HG02938 (cell line): ENCODE results near the gene PLSCR5.

Experiments used
- ATAC-seq: cut with Tn5 transposase; IDR thresholded peaks from one replicate; pipeline ENCODE4 v1.9.1; 2021; ENCODE audit warnings: mild to moderate bottlenecking, moderate library complexity; ENCODE audit not compliant: unreplicated experiment

Gene PLSCR5

DNA sequence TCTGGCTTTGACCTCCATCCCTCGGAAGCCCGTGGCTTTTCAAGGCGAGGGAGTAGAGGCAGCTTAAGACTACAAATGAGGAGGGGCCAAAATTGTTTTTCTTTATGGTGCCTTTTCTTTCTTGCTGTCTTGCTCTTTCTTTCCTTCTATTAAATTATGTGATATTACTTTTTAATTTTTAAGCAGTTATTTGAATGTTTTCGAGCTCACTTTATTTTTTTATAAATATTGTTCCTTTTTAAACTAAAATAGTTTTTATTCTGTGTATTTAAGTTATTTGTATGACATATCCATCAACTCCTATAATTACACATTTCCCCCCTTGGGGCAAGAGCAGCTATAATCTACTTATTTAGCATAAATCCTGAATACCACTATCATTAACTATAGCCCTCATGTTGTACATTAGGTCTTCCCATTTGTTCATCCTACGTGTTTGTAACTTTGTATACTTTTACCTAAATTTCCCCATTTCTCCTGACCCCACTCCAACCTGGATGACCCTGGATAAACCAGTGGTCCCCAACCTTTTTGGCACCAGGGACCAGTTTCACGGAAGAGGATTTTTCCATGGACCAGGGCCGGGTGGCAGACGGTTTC lies 60.1 kb downstream of the PLSCR5 start:
- peak; percentile 12 for ATAC-seq

DNA sequence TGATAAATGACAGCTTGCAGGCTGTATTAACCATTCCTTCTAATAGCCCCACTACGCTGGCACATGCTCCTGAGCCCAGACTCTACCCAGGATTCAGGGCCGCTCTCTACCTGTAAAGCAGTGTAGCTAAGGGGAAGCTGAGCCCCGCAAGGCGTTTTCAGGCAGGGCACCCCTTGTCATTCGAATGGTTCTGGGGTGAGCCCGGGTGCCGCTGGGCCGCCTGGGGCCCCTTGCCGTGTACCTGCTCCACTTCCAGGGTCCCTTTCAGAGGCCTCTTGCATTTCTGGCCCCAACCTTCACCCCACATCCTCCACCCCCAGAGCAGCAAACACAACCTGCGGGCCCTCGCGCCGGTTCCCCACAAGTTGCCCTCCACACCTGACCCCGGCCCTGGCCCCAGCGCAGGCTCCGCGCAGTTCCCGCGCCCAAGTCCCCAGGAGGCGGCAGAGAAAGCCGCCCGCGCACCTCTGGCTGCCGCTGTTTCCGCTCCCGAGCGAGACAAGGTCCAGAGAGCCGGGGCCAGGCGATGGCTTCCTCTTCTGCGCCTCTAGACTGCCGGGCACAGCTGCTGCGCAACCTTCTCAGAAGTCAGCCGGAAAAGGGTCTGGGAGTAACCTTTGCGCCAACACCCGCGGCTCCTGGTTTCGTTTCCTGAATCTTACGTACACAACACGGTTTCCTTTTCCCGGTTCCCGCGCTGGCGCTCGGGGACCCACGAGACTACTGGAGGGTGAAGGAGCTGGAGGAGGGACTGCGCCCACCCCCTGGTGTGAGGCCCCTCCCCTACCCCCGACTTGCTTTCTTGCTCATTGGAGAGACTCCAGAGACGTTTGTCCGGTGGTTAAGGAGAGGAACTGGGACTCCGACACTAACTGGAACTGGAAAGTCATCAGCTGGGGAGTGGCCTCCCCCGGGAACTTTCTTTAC lies 60.9 kb downstream of the PLSCR5 start, which contains the start of gene PLSCR1:
PLSCR1 (minus strand) TSS at position 606 of the 927 bp plus-strand sequence. CDS start 8,055 bp downstream, outside the sequence.
- ATAC-seq, result peak; percentile 88

DNA sequence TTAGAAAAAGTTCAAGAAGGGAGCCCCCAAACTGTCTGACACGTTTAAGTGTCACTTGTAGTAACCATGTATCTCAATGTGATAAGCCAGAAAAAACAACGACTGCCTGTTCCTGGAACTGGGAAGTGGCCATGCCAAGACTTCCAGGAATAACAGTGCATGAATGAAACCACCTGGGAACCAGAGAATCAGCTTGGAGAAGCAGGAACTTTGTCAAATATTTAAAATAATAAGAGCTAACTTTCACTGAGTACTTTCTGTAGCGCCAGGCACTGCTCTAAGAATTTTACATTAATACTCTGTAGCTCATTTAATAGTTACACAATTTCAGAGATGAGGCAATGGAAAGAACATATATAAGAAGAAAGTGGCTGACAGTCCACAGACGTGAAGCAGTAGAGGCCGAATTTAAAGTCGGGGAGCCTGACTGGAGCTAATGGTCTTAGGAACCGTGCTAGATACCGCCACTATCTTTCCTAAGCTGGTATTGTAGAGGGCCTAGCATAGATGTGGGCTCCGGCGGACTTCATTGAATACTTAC lies 61.6 kb downstream of the PLSCR5 start:
- peak; percentile 13 for ATAC-seq

DNA sequence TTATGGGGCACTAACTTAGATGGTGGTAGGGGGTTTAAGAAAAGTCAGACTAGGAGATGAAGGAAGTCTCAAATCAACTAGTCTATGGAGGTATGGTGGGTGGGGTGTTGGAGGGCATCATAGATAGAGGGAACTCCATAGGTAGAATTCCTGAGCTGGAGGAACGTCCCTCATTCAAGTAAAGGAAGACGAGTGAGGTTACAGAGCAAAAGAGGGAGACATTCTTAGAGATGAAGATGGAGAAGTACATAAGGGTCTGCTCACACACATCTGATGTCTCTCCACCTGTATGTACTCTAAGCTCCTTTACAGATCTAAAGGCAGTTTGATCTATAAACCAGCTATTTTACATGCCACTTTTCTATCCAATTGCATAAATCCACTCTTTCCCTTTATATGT lies 62.2 kb downstream of the PLSCR5 start:
- ATAC-seq, result no peak

DNA sequence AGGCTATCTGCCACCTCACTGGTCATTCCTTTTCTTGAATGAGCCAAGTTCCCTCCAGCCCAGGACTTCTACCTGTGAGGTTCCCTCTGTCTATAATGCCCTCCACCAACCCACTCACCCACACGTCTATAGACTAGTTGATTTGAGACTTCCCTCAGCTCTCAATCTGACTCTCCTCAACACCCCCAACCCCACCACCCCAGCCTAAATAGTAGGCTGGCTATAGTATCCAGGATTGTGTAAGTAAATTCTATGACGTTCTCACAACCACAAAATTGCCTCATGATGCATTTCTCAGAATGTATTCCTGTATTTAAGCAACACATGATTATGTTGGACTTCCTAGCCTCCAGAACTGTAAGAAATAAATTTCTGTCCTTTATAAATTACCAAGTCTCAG lies 63.0 kb downstream of the PLSCR5 start:
- no peak for ATAC-seq

DNA sequence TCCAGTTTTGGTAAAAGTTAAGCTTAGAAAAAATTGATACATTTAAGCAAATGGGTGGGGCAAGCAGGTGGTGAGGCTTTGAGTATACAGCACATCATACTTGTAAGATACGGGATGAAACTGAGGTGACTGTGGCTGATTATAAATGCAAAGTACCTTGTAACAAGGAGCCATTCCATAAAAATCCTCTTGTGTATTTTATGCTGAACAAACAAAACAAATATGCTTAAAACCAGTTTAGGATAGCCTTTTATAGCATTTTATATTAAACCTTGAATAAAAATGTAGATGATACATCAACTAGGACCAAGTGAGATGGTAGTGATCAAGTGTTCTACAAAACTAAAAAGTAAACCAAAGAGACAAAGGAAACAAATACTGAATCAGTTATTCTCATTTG lies 64.2 kb downstream of the PLSCR5 start:
- ATAC-seq, result no peak

DNA sequence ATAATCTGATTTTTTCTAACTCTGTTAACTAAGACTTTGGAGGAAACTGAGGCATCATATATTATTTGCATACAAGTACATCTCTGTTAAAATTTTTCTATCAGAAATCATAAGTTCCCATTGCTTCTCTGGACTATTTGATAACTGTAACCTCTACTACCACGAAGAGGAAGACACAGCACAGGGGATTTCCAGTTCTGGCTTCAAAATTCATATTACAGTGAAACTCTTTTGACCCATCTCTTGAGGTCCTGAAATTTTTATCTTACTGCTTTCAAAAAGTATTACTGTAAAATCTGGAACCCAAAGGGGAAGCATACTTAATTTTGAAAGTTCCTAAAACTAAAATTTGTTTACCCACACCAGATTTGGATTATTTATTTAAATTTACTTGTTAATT lies 64.9 kb downstream of the PLSCR5 start:
- no peak for ATAC-seq

DNA sequence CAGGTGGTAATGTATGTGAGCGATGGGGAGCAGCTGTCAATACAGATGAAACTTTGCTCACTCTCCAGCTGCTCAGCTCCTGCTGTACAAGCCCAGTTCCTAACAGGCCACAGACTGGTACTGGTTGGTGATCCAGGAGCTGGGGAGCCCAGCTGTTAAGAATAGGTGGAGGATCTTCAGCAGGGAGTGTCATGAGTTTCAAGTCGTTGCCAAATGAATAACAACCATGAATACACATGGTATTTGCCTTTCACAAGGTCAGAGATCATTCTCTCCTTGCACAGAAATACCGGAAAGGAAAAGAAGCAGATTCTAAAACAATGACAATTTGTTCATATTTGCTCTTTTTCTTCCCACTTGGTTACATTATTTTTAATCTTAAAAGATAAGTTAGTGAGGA lies 65.8 kb downstream of the PLSCR5 start:
- no peak for ATAC-seq

DNA sequence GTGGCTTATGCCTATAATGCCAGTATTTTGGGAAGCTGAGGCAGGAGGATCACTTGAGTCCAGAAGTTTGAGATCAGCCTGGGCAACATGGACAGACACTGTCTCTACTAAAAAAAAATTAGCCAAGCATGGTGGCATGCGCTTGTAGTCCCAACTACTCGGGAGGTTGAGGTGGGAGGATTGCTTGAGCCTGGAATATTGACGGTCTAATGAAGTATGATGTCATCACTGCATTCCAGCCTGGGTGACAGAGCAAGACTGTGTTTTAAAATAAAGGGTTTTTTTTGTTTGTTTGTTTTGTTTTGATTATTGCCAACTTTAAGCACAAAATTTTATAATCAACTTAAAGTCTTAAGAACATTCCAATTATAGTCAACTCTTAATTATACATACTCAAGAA lies 67.5 kb downstream of the PLSCR5 start:
- ATAC-seq, result no peak

DNA sequence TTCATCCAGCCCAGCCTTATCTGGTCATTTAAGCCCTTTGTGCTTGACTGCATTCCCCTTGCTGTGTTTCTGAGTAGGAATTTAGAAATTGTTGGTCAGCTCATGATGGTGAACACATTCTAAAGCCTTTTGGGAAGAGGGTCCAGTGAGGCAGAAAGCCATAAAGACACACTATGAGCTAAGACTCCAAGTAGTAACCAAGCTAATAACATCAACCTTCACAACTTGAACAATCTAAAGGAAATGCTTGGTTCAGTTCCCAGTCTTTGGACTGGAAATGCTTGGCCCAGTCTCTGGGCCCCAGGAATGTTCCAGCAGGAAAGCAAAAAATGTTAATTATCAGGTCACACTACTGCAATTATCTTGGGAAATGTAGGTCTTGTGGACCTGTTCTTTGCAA lies 68.5 kb downstream of the PLSCR5 start:
- ATAC-seq, result no peak
